ENCODE results near the gene PPM1H.

- TF ChIP-seq CTCF (IDR thresholded peaks at IDR 0.05): no peak
- no peak for TF ChIP-seq POLR2A (IDR thresholded peaks at IDR 0.05)
Measured at GRCh38 chr12:62653740-62654139, 281.2 kb downstream of the PPM1H start.
